Mesothelial cell of epicardium (in vitro differentiated cells): Measurements from ENCODE around the gene OR5F1. TPM values are rescaled to one million over a fixed set of nuclear protein-coding genes. Genes with fewer than 3 reads are reported as not detected.

Experiments
- DNase-seq, 2 experiments: peaks; one replicate each; pipeline ENCODE4 v3.0.0; 2021; ENCODE audit warnings: low spot score in 2 of 2; ENCODE audit not compliant: unreplicated experiment in 2 of 2
- H3K27ac Mint-ChIP-seq: 2 replicates; pipeline ENCODE4 v1.8.0; 2021; ENCODE audit warnings: mixed read lengths
- H3K27me3 Mint-ChIP-seq: 2 replicates; pipeline ENCODE4 v1.8.0; 2021; ENCODE audit warnings: low read depth, mixed read lengths
- H3K36me3 Mint-ChIP-seq: 2 replicates; pipeline ENCODE4 v1.8.0; 2021; ENCODE audit warnings: mixed read lengths
- H3K4me1 Mint-ChIP-seq: 2 replicates; pipeline ENCODE4 v1.8.0; 2021; ENCODE audit warnings: mixed read lengths
- H3K4me3 Mint-ChIP-seq: 2 replicates; pipeline ENCODE4 v1.8.0; 2021; ENCODE audit warnings: mild to moderate bottlenecking, moderate library complexity, mixed read lengths
- H3K9me3 Mint-ChIP-seq: 2 replicates; pipeline ENCODE4 v1.8.0; 2021; ENCODE audit warnings: mixed read lengths
- CTCF ChIP-seq: fragments of 200-600 bp; sonication (generic); IDR thresholded peaks from one replicate; pipeline ENCODE4 v1.5.0; 2021; ENCODE audit warnings: antibody characterized with exemption; ENCODE audit not compliant: unreplicated experiment
- total RNA-seq: library from RNA; stranded (reverse); gene quantifications from 3 replicates; pipeline ENCODE4 v1.2.1, GENCODE V29; 2021

OR5F1 gene
- total RNA-seq, 1 donor from 2014 or later, result not detected

- Mint-ChIP-seq H3K9me3 (no peaks in the 10 kb centered on the region), H3K4me3 (no peak overlapping the region), H3K4me1 (no peaks in the 10 kb centered on the region), H3K27ac (no peak overlapping the region), H3K36me3 (no peaks in the 10 kb centered on the region), H3K27me3 (no peaks in the 10 kb centered on the region)
- no peak for TF ChIP-seq CTCF
- DNase-seq, result no peak
Measured at GRCh38 chr11:55967914-55968313, 26.5 kb downstream of the OR5F1 start.

- no peak for TF ChIP-seq CTCF
- no peak for DNase-seq
- H3K9me3 Mint-ChIP-seq, result no peaks in the 10 kb centered on the region
- H3K4me1 Mint-ChIP-seq, result no peaks in the 10 kb centered on the region
- H3K36me3 Mint-ChIP-seq, result no peaks in the 10 kb centered on the region
- H3K4me3 Mint-ChIP-seq, result no peak overlapping the region
- no peak overlapping the region for H3K27ac Mint-ChIP-seq
- no peaks in the 10 kb centered on the region for H3K27me3 Mint-ChIP-seq
Measured at GRCh38 chr11:55966391-55966790, 28.0 kb downstream of the OR5F1 start.

GRCh38 chr11:55956521-55956920 is 37.9 kb downstream of the OR5F1 start:
- no peaks in the 10 kb centered on the region for H3K36me3 Mint-ChIP-seq
- H3K9me3 Mint-ChIP-seq, result peaks cover 8% of the 10 kb centered on the region
- no peaks in the 10 kb centered on the region for H3K4me1 Mint-ChIP-seq
- no peak for TF ChIP-seq CTCF
- DNase-seq, result no peak
- H3K27me3 Mint-ChIP-seq, result no peaks in the 10 kb centered on the region
- H3K27ac Mint-ChIP-seq, result no peak overlapping the region
- H3K4me3 Mint-ChIP-seq, result no peak overlapping the region

- H3K27ac Mint-ChIP-seq, result no peak overlapping the region
- TF ChIP-seq CTCF, result no peak
- H3K4me1 Mint-ChIP-seq, result no peaks in the 10 kb centered on the region
- no peak for DNase-seq
- H3K36me3 Mint-ChIP-seq, result no peaks in the 10 kb centered on the region
- no peaks in the 10 kb centered on the region for H3K9me3 Mint-ChIP-seq
- H3K27me3 Mint-ChIP-seq, result no peaks in the 10 kb centered on the region
- H3K4me3 Mint-ChIP-seq, result no peak overlapping the region
Measured at GRCh38 chr11:55949330-55949729, 45.1 kb downstream of the OR5F1 start.

Other genes starting within 250 kb of the OR5F1 start
- not detected in 3 replicates for gene OR5D13, start 221.2 kb downstream of the OR5F1 start, total RNA-seq
- not detected in 3 replicates for gene OR5D14, start 199.1 kb downstream of the OR5F1 start, total RNA-seq
- not detected in 3 replicates for gene OR5L1, start 183.3 kb downstream of the OR5F1 start, total RNA-seq
- not detected in 3 replicates for gene OR5D18, start 175.0 kb downstream of the OR5F1 start, total RNA-seq
- not detected in 3 replicates for gene OR5L2, start 167.4 kb downstream of the OR5F1 start, total RNA-seq
- gene OR5D16, start 155.9 kb downstream of the OR5F1 start, total RNA-seq, result not detected in 3 replicates
- not detected in 3 replicates for gene TRIM51, start 111.3 kb downstream of the OR5F1 start, total RNA-seq
- gene OR5W2, start 80.0 kb downstream of the OR5F1 start, total RNA-seq, result not detected in 3 replicates
- gene OR5I1, start 58.2 kb downstream of the OR5F1 start, total RNA-seq, result not detected in 3 replicates
- gene OR10AG1, start 24.7 kb downstream of the OR5F1 start, total RNA-seq, result not detected in 3 replicates
- gene OR5AS1, start 33.0 kb upstream of the OR5F1 start, total RNA-seq, result not detected in 3 replicates
- gene OR8I2, start 98.7 kb upstream of the OR5F1 start, total RNA-seq, result not detected in 3 replicates
- not detected in 3 replicates for gene OR8H2, start 109.1 kb upstream of the OR5F1 start, total RNA-seq
- gene OR8H3, start 127.7 kb upstream of the OR5F1 start, total RNA-seq, result not detected in 3 replicates
- gene OR8J3, start 145.6 kb upstream of the OR5F1 start, total RNA-seq, result not detected in 3 replicates
- gene OR8K5, start 165.7 kb upstream of the OR5F1 start, total RNA-seq, result not detected in 3 replicates
- not detected in 3 replicates for gene OR5J2, start 182.0 kb upstream of the OR5F1 start, total RNA-seq
- not detected in 3 replicates for gene OR5T2, start 239.6 kb upstream of the OR5F1 start, total RNA-seq